HUES48 (cell line): ENCODE data around the gene CRISPLD2.
"Not testable (repeated sequence)": the region's sequence is repeated elsewhere in the genome, so short reads cannot be mapped to it uniquely, and the experiment has no call there.

Experiments used
- H3K27ac ChIP-seq: one replicate; pipeline ENCODE4 v1.7.0; 2013; ENCODE audit warnings: low read depth, low read length, inconsistent platforms
- H3K27me3 ChIP-seq: 2 replicates; pipeline ENCODE4 v1.6.1; 2013; ENCODE audit warnings: mild to moderate bottlenecking, low read length; ENCODE audit not compliant: control insufficient read depth, insufficient read depth
- H3K36me3 ChIP-seq: 2 replicates; pipeline ENCODE4 v1.6.1; 2013; ENCODE audit warnings: low read length; ENCODE audit not compliant: control insufficient read depth, insufficient read depth
- H3K4me1 ChIP-seq: 2 replicates; pipeline ENCODE4 v1.6.1; 2013; ENCODE audit warnings: mild to moderate bottlenecking, low read length; ENCODE audit not compliant: control insufficient read depth, insufficient read depth
- H3K4me3 ChIP-seq: 2 replicates; pipeline ENCODE4 v1.5.1; 2013; ENCODE audit warnings: mild to moderate bottlenecking, low read depth, low read length
- H3K9ac ChIP-seq: 2 replicates; pipeline ENCODE4 v1.6.1; 2013; ENCODE audit warnings: mild to moderate bottlenecking, low read depth, low read length, moderate library complexity
- H3K9me3 ChIP-seq: 2 replicates; pipeline ENCODE4 v1.6.1; 2013; ENCODE audit warnings: low read length; ENCODE audit not compliant: control insufficient read depth, insufficient read depth

CRISPLD2 gene

DNA sequence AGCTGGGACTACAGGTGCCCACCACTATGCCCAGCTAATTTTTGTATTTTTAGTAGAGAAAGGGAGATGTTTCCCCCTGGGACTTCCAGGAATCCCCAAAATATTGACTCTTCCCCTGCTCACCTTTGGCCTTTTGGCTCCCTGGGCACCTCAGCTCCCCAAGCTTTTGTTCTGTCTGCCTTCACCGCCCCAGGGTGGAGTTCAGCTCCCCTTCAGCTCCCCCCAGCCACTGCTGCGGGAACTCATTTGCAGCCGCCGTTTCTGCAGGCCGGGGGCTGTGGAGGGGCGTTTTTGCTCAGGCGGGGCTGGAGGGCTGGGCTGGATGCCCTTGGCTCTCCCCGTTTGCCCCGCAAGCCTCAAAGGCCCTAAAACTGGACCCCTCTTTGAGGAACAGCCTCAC lies 47.9 kb downstream of the CRISPLD2 start:
- Histone ChIP-seq H3K27ac (no peak overlapping the region), H3K9me3 (no peaks in the 10 kb centered on the region), H3K4me1 (no peaks in the 10 kb centered on the region), H3K9ac (no peak overlapping the region), H3K27me3 (no peaks in the 10 kb centered on the region), H3K36me3 (no peaks in the 10 kb centered on the region), H3K4me3 (no peak overlapping the region)

DNA sequence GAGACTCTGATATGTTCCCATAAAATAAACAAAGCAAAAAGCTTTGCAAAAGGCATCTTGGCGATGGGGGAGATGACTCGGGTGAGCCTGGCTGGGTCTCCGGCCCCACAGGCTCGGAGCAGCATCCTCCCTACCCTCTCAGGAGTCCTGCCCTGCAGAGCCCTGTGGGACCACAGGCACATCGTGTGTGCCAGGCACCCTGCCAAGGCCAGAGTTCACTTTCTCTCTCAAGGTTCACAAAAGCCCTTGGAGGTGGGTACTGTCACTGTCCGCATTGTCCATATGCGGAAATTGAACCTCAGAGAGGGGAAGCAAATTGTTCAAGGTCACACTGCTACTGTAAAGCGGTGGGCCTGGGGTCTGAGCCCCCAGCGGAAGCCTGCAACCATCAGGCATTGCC lies 48.5 kb downstream of the CRISPLD2 start:
- Histone ChIP-seq H3K9me3 (no peaks in the 10 kb centered on the region), H3K4me1 (no peaks in the 10 kb centered on the region), H3K9ac (no peak overlapping the region), H3K27ac (no peak overlapping the region), H3K27me3 (no peaks in the 10 kb centered on the region), H3K4me3 (no peak overlapping the region), H3K36me3 (no peaks in the 10 kb centered on the region)

DNA sequence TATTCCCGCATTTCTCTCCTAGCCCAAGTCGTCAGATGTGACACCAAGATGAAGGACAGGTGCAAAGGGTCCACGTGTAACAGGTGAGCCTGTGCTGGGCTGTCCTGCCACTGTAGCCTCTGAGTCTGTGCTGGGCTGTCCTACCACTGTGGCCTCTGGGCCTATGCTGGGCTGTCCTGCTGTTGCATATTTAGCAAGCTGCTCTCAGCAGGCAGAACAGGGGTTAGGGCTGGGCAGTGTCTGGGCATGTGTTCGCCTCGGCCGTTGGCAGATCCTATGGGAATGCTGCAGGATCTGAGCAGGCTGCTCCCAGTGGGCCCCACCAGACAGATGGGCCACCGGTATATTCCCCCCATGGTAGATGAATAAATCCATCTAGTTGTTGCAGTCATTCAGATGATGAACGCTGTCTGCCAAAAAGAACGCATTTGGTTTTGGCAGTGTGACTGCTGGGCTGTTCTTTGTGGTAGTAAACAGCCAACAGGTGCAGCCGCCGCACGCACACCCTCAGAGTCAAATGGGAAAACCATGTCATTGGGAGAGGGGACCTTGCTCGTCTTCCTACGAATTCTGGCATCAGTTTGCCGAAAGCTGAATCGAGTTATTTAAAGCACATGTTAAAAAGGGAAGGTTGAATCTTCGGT lies 49.2 kb downstream of the CRISPLD2 start:
- no peaks in the 10 kb centered on the region for H3K9me3 ChIP-seq
- H3K27ac ChIP-seq = no peak overlapping the region
- no peaks in the 10 kb centered on the region for H3K4me1 ChIP-seq
- H3K4me3 ChIP-seq = no peak overlapping the region
- H3K27me3 ChIP-seq = no peaks in the 10 kb centered on the region
- no peak overlapping the region for H3K9ac ChIP-seq
- H3K36me3 ChIP-seq = no peaks in the 10 kb centered on the region

DNA sequence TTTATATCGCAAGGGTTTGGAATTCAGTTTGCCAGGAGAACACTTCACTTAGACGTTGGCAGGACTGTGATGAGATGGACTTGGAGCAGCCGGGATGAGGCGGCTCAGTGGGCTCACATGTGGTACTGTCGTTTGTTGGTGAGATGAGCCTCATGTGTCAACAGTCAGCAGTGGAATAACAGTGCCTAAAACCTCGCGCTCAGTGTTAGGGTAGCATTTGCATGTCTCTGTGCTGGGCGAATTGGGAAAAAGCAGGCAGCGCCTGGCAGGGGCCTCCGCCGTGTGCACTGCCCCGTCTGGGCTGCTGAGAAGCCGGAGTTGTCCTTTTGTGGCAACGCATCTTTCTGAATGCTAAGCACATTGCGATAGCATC lies 49.7 kb downstream of the CRISPLD2 start:
- H3K36me3 ChIP-seq = no peaks in the 10 kb centered on the region
- H3K27me3 ChIP-seq = no peaks in the 10 kb centered on the region
- no peaks in the 10 kb centered on the region for H3K9me3 ChIP-seq
- no peaks in the 10 kb centered on the region for H3K4me1 ChIP-seq
- no peak overlapping the region for H3K4me3 ChIP-seq
- no peak overlapping the region for H3K27ac ChIP-seq
- no peak overlapping the region for H3K9ac ChIP-seq

DNA sequence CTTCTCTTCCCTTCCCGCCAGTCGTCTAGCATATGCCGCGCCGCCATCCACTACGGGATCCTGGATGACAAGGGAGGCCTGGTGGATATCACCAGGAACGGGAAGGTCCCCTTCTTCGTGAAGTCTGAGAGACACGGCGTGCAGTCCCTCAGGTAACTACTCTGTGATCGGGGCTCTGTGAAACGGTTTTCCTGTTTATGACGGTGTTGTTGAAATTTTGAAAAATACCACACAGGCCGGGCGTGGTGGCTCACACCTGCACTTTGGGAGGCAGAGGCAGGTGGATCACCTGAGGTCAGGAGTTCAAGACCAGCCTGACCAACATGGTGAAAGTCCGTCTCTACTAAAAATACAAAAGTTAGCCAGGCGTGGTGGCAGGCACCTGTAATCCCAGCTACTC lies 53.2 kb downstream of the CRISPLD2 start:
- not testable (repeated sequence) for H3K27me3 ChIP-seq, H3K4me3 ChIP-seq, H3K9me3 ChIP-seq, H3K27ac ChIP-seq, H3K36me3 ChIP-seq, H3K4me1 ChIP-seq, H3K9ac ChIP-seq

DNA sequence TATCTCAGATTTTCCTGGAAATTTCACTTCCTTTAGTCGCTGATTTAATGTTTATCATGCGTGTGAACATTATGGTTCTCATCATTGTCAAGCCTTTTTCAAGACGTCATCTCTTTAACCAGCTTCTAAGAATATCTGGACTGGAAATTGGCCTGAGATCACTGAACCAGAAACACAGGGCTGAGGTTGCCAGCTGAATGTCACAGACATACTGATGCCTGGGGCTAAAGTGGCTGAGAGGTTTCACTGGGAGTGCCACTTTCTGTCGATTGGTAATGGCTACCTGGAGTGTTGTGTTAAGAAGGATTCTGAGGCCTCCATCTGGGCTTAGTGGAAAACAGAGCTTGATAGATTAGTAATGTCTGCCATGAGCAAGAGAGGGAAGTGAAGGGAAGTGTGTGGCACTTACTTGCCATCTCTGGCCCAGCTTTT lies 54.2 kb downstream of the CRISPLD2 start:
- H3K9me3 ChIP-seq = no peaks in the 10 kb centered on the region
- H3K27ac ChIP-seq = no peak overlapping the region
- H3K4me1 ChIP-seq = no peaks in the 10 kb centered on the region
- no peak overlapping the region for H3K4me3 ChIP-seq
- no peaks in the 10 kb centered on the region for H3K36me3 ChIP-seq
- H3K27me3 ChIP-seq = no peaks in the 10 kb centered on the region
- no peak overlapping the region for H3K9ac ChIP-seq

DNA sequence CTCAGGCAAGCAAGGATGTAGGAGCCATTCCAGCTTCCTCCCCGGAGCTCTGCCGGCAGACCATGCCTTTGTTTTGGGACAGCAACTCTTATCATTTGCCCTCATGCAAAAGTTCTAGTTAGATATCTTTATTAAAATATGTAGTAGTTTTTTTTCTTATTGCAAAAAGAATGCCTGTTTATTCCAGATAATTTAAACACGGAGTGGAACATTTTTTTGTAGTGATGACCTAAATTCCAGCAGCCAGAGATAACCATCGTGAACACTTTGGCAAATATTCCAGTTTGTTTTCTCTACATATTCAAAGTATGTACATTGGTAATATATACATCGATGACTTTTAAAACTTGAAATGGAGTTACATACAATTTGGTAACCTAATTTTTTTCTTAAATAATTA lies 54.8 kb downstream of the CRISPLD2 start:
- H3K4me3 ChIP-seq = no peak overlapping the region
- H3K27ac ChIP-seq = no peak overlapping the region
- H3K9ac ChIP-seq = no peak overlapping the region
- no peaks in the 10 kb centered on the region for H3K4me1 ChIP-seq
- no peaks in the 10 kb centered on the region for H3K36me3 ChIP-seq
- no peaks in the 10 kb centered on the region for H3K9me3 ChIP-seq
- no peaks in the 10 kb centered on the region for H3K27me3 ChIP-seq

DNA sequence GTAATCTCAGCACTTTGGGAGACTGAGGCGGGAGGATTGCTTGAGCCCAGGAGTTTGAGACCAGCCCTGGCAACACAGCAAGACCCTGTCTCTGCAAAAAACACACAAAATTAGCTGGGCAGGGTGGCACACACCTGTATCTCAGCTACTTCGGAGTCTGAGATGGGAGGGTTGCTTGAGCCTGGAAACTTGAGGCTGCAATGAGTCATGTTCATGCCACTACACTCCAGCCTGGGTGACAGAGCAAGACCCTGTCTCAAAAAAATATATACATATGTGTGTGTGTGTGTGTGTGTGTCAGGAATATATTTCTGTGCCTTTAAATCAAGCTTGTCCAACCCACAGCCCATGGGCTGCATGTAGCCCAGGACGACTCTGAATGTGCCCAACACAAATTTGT lies 55.2 kb downstream of the CRISPLD2 start:
- H3K9me3 ChIP-seq = no peaks in the 10 kb centered on the region
- no peak overlapping the region for H3K4me3 ChIP-seq
- H3K27me3 ChIP-seq = no peaks in the 10 kb centered on the region
- H3K9ac ChIP-seq = no peak overlapping the region
- no peaks in the 10 kb centered on the region for H3K4me1 ChIP-seq
- no peak overlapping the region for H3K27ac ChIP-seq
- H3K36me3 ChIP-seq = no peaks in the 10 kb centered on the region

DNA sequence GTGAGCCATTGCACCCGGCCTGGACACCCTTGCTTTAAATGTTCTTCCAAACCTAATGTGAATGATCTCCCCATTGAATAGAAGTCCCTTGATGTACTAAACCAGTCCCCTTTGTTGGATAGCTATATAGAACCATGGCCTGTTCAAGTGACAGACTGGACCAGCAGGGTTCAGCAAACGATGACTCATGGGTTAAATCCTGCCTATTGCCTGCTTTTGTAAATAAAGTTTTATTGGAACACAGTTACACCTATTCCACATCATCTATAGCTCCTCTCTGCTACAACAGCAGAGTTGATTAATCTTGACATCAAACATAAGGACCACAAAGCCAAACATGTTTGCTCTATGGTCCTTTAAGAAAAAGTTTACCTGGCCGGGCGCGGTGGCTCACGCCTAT lies 56.1 kb downstream of the CRISPLD2 start:
- Histone ChIP-seq H3K27ac (no peak overlapping the region), H3K9ac (no peak overlapping the region), H3K4me1 (no peaks in the 10 kb centered on the region), H3K36me3 (no peaks in the 10 kb centered on the region), H3K27me3 (no peaks in the 10 kb centered on the region), H3K4me3 (no peak overlapping the region), H3K9me3 (no peaks in the 10 kb centered on the region)

DNA sequence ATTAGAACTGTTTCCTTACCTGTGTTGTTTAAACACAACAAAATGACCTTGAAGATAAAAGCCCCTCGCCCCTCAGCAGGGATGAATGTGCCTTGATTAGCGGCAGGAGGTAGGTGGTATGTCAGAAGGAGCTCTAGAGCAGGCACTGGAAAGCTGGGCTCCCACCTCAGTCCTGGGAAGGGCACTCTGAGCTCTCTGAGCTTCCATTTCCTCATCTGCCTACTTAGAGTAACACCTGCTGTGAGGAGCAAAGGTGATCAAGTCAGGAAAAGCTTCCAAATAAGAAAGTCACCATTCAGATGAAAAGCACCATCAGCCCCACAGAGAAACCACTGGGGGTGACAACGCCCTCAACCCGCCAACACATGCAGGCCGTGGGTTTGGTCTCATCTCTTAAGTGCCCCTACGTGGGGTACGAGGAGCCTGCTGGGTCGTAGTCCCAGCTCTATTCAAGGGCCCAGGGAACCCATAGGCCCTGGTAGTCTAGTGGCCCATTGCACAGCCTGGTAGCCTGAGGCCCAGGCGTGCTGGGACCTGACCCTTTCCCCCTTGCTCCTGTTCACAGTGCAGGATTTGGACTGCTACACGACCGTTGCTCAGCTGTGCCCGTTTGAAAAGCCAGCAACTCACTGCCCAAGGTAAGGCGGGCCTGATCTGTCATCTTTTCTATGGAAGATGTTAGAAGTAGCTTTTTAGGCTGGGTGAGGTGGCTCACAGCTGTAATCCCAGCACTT lies 57.3 kb downstream of the CRISPLD2 start:
- Histone ChIP-seq H3K4me3 (no peak overlapping the region), H3K9ac (no peak overlapping the region), H3K27ac (peak overlapping the region; percentile 32), H3K9me3 (no peaks in the 10 kb centered on the region), H3K36me3 (no peaks in the 10 kb centered on the region), H3K4me1 (no peaks in the 10 kb centered on the region), H3K27me3 (no peaks in the 10 kb centered on the region)

DNA sequence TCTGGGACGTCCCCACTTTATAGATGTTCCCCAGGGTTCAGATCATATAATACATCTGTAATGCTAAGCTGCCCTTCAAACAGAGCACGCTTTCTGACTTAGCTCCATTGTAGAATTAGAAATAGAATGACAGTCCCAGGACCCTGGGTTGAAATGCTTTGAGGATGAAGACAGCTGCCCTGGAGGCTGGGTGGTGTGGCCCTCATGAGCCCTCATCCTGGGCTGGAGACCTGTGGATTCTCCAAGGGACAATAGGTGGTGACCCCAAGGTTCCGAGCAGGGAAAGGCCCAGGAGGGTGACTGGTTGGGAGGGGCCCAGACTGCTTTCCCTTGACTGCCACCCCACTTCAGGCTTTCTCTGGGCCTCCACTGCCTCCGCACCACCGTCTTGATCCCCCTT lies 59.0 kb downstream of the CRISPLD2 start:
- Histone ChIP-seq H3K4me3 (no peak overlapping the region), H3K4me1 (no peaks in the 10 kb centered on the region; the same call in 1 of the 2 replicates), H3K9ac (no peak overlapping the region), H3K9me3 (no peaks in the 10 kb centered on the region), H3K27ac (no peak overlapping the region), H3K36me3 (no peaks in the 10 kb centered on the region), H3K27me3 (no peaks in the 10 kb centered on the region)
